Hematopoietic multipotent progenitor cell treated with erythropoietin and hydrocortisone succinate and interleukin-3 and kit ligand, for 4 days (in vitro differentiated cells): ENCODE measurements around the gene CDC42EP2.

Source experiments
- DNase-seq: peaks from one replicate; pipeline ENCODE4 v3.0.0-alpha.2; 2015

Gene CDC42EP2

GRCh38 chr11:65298131-65298535 is 16.5 kb upstream of the CDC42EP2 start:
- DNase-seq, result no peak

DNA sequence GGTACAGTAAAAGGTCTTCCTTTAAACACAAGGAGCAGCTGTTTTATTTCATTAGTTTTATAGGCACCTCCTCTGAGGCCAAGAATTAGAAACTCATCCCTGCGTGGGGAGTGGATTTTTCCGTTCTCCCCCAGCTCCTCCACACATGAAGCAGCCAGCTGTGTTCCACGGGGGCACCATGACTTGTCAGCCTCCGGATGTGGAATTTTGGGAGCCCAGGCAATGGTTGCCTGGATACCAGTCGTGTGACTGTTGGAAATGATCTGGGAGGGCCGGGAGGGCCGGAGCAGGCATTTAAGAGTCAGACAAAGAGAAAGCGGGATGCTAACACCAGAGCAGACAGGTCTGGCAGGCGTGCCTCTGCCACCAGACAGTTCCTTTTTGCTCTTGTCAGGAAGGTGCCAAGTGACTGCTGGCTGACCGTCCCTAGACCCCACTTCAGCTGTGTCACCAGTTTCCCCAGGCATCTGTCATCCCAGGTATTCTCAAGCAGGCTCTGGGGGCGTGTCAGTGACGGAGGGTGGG is 15.9 kb upstream of the CDC42EP2 start:
- no peak for DNase-seq

GRCh38 chr11:65300621-65301275 is 13.9 kb upstream of the CDC42EP2 start:
- DNase-seq, result no peak

DNA sequence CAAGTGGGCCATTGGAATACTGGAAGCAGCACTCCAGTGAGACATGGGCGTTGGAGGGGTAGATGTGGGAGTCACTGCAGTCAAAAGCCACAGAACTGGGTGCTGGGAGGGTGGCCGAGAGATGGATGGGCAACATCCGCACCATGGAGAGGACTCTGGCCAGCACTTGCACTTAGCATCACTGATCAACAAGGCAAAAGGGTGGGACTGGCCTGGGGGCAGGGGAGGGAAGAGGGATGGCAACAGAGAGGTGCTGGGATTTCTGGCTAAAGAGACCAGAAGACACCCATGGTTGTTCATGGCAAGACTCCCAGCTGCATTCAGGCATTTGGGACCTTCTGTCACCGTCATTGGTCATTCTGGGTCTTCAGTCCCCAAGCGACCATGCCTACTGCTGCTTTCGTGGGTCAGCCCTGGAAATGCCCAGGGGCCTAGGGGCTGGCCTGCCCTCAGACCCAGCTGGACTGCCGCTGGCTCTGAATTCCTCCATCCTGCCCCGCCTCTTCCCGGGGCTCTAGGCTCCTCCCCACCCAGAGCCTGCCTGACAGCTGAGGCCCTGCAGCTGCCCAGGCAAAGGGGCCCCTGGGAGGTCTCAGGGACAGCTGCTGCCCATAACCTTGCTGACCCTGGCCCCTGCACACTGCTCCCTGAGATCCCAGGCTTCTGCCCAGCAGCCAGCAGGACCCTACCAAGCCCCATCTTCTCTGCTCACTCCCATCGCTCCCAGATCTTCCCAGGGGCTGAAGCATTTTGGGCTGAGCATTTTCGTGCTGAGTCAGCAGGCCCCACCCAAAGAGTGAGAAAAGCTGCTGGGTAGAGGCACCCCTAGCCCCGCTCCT is 13.0 kb upstream of the CDC42EP2 start:
- no peak for DNase-seq

- DNase-seq, result no peak
Measured at GRCh38 chr11:65303555-65303954, 11.1 kb upstream of the CDC42EP2 start.

GRCh38 chr11:65304110-65304509 is 10.6 kb upstream of the CDC42EP2 start:
- no peak for DNase-seq

DNA sequence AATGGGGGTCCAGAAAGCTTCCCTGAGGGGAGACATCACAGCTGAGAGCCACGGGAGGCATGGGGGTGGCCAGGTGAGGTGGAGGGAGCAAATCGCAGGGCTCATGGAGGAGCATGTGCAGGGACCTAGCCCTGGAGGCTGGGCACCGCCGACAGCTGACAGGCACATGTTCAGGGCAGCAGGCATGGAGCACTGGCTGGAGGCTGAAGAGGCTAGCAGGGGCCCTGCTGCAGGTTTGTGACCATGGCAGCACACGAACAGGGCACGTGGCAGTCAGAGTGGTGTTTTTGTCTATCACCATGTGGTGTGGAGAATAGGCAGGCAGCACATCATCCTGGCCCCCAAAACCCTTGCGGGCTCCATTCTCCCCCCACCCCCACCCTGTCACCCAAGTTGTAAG is 10.1 kb upstream of the CDC42EP2 start:
- no peak for DNase-seq

DNA sequence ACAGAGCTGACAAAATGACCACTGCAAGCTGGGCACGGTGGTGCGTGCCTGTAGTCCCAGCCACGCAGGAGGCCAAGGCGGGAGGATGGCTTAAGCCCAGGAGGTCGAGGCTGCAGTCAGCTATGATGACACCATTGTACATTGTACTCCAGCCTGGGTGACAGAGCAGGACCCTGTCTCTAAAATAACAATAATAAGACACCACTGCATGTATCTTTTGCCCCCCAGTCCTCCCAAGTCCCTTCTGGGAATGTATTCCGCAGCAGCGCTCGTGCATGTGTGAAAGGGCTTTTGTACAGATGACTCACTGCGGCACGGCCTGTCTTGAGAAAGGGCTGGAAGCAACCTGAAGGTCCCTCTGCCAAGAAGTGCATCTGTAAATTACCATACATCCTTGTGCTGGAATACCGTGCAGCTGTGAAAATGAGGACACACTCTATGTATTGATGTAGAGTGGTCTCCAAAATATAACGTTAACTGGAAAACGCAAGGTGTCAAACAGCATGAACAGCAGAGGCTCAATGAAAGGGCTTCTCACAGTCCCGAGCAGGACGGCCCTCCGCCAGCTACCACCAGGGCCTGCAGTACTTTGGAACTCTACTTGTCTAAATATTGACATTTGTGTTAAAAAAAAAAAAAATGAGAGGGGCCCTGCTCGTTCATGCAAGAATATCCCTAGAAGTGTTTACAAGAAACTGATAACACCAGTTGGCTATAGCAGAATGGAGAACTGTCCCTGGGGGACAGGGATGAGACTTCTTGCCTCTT is 9.0 kb upstream of the CDC42EP2 start:
- DNase-seq, result no peak

DNA sequence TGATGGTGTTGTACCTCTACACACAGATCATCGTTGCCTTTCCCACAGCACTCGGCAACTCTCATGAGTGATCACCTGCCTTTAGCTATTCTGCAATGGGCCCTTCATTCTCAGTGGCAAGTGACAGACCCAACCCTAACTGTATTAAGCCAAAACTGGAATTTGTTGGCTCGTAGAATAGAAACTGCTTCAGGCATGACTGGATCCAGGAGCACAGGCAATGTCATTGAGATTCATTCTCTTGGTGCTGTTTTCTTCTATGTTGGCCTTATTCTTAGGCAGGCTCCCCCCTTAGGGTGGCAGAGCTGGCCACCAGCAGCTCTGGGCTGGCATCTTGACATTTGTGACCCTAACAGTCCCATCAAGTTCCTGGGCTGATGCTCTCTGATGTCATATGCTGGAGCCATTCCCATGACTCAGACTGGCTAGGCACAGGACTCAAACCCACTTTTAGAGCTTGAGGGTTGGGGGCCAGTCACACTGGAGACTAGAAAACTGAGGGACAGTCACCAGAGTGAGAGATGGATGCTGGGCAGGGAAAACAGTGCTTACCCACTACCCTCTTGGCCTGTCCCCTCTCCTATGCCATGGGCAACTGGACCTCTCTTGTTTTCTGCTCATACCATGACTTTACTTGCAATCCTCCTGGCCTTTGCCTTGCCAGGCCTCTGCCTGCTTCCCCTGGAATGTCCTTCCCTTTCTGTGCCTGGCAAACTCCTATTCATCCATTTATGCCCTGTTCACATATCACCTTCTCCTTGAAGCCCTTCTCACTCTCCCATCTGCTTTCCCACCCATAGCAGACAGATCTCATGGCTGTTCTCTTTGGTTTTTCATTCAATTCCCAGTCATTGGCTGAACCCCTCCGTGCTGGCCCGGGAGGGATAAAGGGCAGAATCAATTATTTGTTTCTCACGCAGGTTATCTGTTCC is 7.1 kb upstream of the CDC42EP2 start:
- no peak for DNase-seq

DNA sequence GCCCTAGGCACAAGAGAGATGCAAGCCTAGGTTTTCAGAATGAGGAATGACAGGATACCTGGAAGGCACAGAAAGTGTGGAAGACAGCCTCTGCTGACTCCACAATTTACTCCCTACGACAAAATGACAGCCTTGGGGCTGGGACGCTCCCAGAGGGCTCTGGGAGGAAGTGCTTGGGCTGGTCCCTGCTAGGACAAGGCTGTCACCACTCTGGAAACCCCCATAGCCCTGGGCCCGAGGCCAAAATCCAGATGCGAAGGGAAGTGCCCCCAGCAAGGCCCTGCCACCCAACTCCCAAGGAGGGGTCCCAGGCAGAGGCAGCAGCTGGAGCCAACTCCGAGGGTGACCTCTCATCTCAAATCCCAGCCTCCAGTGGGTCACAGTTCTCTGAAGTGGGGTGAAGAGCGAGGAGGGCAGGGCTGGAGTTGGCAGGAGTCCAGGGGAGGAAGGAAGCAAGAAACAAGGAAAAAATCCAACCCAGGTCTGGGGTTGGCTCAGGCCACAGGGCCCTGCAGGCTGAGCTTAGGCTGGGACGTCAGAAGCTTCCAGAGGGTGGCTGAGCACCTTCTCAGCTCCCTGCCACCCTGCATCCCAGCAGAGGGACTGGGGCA is 6.3 kb upstream of the CDC42EP2 start:
- DNase-seq, result no peak

DNA sequence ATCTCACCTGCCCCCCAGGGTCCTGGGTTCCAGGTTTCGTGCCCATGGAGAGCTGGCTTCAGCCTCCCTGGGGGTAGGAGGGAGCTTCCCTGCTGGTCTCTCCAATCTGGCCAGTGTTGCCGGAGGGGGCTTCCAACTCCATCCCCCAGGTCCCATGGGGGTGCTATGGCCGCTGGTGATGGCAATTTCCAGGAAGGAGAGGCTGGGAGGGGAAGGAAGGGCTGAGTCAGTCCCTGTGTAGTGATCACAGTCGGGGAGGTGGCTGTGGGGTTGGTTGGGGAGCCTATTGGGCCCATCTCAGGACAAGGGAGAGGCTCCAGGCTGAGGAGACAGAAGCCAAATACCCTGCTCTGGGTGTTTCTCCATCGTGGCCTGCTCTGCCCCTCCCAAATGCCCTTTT is 5.7 kb upstream of the CDC42EP2 start:
- no peak for DNase-seq

GRCh38 chr11:65310215-65310614 is 4.5 kb upstream of the CDC42EP2 start:
- no peak for DNase-seq

DNA sequence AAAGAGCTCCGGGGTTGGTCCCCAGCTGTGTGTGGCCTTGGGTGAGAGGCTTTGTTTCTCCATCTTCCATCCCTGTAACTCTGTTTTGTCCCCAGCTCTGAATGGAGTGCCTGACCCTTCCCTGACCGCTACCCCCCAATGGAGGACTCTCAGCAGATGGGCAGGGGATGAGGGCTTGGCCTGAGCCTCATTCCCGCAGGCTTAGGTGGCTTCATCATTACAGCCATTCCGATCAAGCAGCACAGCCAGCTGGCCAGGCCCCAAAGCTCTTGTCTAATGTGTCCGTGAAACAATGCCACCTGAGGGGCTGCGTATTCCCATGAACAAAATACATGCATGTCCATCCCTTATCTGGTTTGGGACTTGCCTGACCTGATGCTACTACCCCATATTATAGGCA is 3.9 kb upstream of the CDC42EP2 start:
- DNase-seq, result no peak

DNA sequence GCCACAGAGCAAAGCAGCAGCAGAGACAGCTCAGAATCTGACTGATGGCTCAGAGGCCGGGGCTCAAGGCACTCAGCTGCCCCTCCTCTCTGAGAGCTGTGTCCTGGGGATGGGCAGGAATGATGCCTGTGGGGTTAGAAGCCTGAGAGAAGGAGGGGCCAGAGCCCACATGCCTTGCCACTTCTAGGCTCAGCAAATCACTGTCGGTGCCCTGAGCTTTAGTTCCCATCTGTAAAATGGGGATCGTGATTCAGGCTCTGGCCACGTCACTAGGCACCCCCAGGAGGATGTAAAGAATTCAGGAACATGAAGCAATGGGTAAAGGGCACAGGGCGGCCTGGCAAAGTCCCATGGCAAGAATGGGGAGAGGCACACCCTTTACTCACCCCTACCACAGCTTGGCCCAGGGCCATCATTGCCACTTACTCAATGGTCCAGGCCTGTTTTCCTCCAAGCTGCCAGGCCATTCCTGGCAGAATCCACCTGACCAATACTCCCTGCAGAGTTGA is 3.4 kb upstream of the CDC42EP2 start:
- DNase-seq, result no peak

DNA sequence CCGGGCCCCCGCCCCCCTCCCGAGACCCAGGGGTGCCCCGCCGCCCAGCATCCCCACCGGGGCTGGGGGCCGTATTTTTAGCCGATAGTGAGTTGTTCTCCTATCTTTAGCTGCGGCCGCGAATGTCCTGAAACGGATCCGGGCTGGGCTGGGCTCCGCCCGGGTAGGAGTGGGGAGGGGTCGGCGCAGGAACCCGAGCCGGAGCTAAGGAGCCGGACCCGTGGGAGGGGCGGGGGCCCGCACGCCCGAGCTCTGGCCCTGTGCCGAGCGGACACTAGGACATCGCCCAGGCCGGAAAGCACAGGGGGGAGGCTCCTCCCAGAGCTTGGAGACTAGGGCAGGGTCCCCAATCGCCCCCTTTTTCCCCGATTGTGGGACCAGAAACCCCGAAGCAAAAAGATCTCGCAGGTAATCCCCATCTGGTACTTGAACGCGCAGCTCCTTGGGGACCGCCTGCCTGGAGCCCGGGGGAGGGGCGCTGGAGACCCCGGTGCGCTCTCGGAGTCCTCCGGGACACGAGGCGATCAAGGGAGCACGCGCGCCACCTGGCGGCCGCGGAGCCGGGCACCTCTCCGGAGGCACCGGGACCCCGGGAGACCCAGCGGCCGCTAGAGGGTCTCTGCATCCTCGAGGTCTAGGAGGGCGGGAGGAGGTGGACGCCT is 669 bp downstream of the CDC42EP2 start:
- peak; percentile 85 for DNase-seq

DNA sequence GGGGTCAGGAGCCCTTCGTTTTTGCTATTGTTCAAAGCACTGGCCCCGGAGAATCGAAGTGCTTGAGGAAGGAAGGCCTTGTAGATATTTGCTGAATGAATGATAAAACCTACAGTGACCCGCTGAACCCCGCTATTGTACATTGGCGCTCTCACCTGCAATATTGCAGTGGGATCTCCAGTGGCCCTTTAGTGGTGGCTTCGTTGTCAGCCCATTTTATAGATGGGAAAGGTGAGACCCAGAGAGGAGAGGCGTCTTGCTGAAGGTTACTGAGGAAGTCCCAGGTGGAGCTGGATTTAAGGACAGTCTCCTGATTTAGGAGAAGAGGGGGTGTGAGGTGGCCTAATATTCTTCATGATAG is 1.2 kb downstream of the CDC42EP2 start:
- DNase-seq, result no peak

GRCh38 chr11:65316227-65317024 is 1.8 kb downstream of the CDC42EP2 start:
- DNase-seq, result no peak

DNA sequence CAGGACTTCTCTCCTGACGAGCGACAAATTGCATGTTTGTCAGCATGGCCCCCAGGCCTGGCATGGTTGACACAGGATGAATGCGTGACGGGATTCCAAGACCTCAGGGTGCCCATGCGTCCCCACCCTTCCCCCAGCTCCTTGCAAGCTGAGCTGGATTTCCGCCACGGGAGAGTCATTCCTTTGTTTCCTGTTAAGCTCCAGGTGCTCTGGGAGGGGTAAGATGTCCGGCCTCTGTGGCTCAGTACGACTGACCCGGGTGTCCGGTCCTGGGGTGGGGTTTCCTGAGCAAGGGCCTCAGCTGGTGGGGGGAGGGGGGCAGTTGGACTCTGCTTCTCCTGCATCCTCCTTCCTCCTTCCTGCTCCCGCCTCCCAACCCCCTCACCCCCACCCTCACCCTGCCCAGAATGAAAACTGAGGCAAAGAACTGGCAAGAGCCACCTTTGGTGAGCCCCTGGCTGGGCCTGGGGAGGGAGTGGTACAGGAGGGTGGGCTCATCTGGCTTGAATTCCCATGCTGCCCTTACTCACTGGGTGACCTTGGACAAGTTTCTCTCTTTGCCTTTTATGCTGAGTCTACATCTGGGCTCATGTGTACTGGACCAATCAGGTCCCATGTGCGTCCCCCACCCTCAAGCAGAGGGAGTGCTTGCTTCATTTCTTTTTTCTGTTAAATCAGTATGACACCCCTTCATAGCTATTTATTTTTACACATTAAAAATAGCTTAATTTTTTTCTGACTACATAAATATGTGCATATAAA is 2.5 kb downstream of the CDC42EP2 start:
- no peak for DNase-seq

DNA sequence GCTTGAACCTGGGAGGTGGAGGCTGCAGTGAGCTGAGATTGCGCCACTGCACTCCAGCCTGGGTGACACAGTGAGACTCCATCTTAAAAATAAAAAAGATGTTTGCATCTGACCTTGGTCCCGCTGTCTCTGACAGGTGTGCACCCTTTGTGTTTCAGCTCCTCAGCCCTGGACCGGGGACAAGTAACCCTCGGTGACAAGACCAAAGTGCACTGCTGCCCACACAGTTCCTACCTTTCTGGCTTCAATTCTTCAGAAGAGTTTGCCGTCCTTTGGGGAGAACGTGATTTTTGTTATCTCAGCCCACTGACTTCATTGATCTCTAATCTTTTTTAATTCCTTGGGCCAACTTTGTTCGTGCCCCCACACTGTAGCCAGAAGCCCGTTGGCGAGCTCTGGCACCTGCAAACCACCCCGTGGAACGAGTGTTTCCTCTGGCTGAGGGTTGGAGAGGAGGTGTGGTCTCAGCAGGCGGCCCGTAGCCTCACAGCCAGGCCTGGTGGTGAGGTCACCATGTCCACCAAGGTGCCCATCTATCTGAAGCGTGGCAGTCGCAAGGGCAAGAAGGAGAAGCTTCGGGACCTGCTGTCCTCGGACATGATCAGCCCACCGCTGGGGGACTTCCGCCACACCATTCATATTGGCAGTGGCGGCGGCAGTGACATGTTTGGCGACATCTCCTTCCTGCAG is 5.9 kb downstream of the CDC42EP2 start:
- no peak for DNase-seq
